HG02763 (cell line): ENCODE data around the gene MPIG6B.

Experiments
- ATAC-seq: cut with Tn5 transposase; IDR thresholded peaks from one replicate; pipeline ENCODE4 v1.9.1; 2021; ENCODE audit warnings: mild to moderate bottlenecking, moderate library complexity; ENCODE audit not compliant: unreplicated experiment

Gene MPIG6B

DNA sequence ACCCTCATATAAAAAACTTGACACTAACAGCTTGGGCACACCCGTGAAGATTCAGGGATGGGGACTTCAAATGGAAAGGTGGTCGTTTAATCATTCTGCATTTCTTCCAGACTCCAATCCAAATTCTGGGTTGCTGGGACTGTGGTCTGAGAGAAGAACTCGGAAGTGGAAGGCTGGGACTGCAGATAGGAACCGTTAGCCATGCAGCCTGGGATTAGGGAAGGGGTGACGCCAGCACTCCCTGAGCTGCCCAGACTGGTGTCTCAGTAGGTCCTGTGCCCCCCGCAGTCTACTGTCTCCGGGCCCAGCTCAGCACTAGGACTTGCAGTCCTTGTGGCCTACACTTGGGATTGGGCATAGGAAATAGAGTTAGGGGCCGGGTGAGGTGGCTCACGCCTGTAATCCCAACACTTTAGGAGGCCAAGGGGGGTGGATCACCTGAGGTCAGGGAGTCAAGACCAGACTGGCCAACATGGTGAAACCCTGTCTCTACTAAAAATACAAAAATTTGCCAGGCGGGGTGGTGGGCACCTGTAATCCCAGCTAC is 13.7 kb downstream of the MPIG6B start:
- ATAC-seq, result no peak

DNA sequence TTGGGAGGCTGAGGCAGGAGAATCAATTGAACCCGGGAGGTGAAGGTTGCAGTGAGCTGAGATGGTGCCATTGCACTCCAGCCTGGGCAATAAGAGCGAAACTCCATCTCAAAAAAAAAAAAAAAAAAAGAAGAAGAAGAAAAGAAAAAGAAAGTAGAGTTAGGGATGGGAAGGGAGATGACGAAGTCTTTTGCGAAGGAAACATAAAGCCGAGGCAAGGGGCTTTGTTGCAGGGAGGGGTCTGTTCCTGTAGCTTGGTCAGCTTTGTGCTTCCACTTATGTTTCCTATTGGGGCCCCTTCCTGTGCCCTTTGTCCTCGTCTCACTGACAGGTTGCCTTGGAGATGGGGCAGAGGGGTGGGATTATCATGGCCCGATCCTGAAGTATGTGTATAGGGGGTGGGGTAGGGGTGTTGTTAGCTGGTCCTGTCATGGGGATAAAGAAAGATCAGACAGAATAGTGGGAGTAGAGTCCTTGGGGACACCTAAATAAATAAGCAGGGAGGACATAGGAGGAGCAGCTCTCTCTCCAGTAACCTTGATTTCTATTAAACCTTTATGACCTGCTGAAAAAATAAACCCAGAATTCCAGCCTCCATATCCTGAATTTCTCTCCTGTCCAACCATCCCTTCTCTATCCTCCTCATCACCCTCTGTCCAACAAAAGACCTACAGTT is 14.3 kb downstream of the MPIG6B start:
- no peak for ATAC-seq

DNA sequence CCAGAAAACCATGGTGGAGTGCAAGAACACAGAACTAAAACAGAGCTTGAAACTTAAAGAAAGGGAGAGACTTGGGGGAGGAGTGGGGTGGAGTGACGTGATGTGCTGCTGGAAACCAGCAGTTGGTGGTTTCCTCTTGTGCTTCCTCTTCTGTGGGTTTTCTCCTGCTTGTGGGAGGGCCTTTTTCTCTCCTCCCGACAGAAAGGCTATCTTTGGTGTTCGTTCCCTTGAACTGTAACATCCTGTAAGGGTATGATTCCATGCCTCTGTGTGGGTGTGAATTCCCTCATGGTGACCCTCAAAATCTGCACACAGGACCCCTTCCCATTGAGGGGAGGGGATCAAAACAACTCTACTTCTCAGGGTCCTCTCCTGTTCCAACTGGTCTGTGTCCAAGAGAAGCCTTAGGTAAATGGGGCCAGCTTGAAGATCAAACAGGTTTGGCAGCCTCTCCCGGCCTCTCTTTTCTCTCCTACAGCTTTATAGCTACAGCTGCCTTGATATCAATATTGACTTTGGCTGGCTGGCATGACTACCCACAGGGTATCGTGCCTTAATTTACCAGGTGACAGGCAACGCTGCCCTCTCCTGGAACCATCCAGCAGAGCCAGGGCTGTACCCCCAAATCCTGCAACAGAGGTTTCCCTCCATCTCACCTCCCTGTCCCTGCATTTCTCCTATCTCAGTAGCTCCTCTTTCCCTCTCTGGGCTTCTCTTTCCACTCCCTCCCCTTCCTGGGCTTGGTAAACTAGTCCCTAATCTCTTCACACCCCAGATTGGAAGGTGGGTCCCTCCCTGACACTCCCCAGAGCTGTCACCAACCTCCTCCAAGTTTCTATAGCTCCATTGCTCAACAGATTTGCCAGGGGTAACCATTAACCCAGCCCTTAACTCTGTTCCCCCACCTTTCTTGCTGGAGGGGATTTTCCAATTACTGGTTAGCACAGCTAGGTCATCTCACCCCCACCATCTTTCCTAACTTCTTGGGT is 15.1 kb downstream of the MPIG6B start:
- ATAC-seq, result peak; percentile 18

DNA sequence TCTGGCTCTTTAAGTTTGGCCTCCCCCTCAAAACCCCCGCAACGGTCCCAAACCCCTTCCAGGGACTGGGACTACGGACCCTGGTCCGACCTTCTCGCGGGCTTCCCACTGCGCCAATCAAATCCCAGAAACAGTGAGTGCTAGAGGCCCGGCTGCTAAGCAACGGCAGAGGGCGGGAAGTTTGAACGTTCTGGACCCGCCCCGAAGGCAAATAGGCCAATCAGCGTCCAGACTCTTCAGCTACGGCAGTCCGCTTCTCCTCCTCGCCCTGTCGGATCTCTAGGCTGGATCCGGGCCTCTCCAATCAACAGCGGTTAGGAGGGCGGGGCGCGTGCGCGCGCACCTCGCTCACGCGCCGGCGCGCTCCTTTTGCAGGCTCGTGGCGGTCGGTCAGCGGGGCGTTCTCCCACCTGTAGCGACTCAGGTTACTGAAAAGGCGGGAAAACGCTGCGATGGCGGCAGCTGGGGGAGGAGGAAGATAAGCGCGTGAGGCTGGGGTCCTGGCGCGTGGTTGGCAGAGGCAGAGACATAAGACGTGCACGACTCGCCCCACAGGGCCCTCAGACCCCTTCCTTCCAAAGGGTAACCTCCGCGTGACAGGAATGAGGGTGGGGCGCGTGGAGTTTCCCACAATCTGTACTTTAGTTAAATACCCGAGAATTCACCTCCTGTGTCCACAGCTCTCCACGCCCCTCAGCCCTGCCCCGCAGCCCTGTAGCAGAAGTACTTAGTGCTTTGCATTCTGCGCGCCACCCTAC is 16.6 kb downstream of the MPIG6B start, which contains the start of gene MSH5:
MSH5 (plus strand) TSS at position 367 of the 758 bp plus-strand sequence. CDS start 462 bp downstream, outside the sequence.
- ATAC-seq, result peak; percentile 77

DNA sequence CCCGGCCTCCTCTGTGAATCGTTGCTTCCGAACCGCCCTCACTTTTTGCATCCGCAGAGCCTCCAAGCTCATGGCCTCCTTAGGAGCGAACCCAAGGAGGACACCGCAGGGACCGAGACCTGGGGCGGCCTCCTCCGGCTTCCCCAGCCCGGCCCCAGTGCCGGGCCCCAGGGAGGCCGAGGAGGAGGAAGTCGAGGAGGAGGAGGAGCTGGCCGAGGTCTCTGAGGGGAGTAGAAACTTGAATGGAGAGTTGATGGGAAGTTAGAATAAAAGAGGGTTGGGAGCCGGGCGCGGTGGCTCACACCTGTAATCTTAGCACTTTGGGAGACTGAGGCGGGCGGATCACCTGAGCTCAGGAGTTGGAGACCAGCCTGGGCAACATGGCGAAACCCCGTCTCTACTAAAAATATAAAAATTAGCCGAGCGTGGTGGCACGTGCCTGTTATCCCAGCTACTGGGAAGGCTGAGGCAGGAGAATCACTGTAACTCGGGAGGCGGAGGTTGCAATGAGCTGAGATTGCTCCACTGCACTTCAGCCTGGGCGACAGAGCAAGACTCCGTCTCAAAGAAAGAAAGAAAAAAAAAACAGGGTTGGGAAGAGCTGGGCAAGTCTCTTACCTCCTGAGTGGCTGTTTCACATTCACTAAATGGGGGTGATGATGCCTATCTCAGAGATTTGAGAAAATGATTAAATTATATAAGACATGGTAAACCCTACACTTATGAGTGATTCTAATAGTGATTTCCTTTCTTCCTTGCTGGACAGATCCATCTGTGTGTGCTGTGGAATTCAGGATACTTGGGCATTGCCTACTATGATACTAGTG is 17.4 kb downstream of the MPIG6B start:
- ATAC-seq, result no peak

DNA sequence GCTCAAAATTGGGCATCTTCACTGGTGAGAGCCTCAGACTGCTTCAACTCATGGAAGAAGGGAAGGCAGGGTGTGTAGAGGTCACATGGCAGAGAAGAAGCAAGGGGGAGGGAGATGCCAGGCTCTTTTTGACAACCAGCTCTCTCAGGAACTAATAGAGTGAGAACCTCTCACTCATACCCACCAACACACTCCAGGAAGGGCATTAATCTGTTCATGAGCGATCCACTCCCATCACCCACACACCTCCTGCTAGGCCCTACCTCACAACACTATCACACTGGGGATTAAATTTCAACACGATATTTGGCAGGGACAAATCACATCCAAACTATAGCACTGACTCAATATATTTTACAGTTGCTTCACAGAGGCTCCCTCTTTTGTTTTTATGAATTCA is 18.6 kb downstream of the MPIG6B start:
- ATAC-seq, result no peak

DNA sequence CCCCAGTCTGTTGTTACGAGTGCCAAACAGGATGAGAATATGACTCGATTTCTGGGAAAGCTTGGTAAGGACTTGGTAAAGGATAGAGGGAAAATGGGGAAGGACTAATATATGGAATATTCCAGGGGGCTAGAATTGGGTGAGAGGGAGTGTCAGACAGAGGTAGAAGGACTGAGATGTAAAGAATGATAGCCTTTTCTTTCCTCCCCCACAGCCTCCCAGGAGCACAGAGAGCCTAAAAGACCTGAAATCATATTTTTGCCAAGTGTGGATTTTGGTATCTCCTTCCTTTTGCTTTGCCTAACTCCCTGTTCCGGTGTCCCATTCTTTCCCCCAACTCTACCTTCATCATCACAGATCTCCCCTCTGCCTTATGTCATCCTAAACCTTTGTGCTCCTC is 19.7 kb downstream of the MPIG6B start:
- ATAC-seq, result no peak

DNA sequence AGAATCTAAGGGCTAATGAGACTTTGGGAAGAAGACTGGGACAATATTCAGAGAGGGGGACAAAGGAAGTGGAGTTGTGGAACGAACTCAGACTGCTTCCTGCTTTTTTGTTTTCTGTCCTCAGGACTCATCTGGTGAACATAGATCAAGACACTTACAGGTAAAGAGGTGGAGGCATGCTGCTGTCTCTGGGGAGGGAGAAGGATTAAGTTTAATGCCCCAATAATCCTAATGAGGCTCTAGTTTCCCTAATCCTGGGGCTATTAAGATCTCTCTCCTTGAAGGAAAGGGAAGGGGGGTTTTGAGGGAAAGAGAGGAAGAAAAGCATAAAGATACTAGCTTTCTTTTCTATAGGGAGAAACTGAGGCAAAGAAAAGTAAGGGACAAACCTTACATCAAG is 21.2 kb downstream of the MPIG6B start:
- no peak for ATAC-seq

DNA sequence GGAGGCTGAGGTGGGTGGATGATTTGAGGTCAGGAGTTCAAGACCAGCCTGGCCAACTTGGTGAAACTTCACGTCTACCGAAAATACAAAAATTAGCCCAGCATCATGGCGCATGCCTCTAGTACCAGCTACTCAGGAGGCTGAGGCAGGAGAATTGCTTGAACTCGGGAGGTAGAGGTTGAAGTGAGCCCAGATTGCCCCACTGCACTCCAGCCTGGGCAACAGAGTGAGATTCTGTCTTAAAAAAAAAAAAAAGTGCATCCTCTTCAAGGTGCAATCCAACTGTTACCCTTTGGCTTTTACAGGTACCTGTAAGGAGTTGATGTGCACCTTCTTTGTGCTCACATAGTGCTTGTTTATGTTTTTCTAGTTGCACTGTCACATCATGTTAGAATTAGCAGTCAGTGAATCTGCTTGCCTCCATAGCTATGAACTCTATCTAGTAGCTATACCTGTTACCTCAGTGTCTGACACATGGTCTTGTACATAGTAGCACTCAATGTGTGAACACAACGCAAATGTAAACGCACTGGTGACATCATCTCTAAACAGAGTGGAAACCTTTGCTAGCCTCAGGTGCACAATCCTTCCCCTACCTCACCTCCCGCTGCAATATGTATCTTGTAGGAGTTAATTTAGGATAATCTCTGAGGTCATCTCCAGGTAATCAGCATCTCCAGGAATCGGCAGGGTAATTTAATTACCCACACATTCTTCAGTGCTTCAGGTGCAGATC is 26.3 kb downstream of the MPIG6B start:
- no peak for ATAC-seq

DNA sequence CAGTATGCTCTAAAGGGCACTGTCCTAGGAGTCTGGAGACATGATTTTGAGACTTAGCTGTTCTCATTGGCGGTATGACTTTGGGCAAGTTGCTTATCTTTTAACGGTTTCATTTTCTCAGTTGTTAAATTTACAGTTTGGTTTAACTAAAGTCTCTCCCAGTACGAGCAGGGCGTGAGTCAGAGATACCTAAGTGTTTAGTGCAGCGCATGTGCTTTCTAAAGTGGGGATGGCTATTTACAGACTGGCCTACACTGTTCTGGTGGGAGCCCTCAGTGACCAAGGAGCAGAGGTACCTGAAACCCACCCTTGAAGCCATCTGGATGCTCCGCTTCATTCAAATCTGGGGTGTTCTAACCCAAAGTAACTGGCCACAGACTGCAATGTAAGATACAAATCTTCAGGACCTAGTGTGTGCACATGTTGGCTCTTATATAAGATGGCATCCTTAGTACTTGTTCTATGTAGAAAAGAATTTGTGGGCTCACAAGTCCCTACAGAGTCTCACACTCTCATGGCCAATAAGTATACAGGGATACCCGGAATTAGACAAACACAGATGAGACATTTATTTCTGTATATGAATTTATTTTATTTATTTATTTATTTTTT is 27.3 kb downstream of the MPIG6B start:
- ATAC-seq, result no peak

DNA sequence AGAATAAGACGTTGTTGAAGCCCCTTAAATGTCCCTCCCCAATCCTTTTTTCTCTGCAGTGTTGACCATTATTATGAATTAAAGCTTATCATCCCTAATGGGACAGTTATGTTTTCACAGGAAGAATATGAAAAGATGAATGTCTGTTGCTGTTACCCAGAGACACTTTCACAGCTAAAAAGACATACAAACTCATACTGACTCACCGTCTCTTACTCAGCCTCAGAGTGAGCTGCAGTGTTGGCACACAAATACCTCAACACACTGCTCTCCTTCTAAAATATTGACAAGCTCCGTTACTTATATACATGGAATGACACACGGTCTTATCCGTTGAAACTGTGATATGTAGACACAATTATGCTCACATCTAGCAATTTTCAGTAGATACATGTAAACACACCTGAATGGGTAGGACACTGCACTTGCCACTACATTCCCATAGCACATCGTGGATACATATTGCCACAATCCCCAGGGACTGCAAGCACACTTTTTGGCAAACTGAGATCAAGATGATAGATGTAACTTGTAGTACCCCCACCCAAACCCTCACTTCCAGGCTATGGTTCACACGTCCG is 29.7 kb downstream of the MPIG6B start:
- ATAC-seq, result no peak

DNA sequence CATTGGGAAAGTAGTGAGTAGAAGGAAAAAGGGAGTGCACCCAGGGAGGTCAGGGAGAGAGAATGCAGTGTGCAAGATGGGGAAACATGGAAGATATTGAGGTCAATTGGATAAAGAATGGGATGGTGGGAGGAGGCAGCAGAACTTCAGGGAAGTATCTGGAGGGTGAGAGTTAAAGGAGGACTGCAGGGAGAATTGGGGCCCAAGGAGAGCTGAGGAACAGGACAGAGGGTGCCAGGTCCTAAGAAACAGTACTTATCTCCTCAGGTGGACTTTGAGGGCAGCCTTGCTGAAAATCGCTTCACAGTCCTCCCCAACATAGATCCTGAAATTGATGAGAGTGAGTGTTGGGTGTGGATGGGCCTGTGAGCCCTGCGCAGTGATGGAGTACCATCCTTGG is 35.1 kb downstream of the MPIG6B start:
- no peak for ATAC-seq

DNA sequence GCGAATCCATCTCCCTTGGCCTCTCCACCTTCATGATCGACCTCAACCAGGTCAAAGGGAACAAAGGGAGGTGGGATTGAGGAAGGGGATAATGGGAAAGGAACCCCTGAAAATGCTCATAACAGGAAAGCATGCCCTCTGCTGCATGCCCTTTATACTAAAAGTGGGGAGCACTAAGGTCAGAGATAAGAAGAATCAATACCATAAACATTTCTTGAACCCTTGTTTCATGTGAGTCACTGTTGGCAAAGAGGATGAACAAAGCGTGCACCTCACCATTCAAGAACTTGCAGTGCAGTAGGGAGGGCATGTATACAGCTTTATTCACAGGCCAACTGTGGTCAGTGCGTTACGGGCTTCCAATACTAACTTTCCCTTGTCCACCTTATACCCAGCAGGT is 37.6 kb downstream of the MPIG6B start:
- no peak for ATAC-seq

DNA sequence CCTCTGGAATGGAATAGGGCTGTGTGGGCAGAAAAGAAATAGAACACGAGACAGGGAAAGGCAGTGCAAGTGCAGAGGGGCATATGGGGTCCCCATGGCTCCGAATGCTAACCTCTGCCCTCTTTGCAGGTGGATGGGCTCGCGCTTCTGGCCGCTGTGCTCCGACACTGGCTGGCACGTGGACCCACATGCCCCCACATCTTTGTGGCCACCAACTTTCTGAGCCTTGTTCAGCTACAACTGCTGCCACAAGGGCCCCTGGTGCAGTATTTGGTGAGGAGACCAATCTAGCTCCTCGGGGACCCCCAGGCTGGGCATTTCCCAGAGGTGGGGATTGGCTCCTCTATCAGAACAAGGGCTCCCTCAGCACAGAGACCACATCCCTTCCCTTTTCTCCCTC is 38.2 kb downstream of the MPIG6B start:
- ATAC-seq, result no peak

DNA sequence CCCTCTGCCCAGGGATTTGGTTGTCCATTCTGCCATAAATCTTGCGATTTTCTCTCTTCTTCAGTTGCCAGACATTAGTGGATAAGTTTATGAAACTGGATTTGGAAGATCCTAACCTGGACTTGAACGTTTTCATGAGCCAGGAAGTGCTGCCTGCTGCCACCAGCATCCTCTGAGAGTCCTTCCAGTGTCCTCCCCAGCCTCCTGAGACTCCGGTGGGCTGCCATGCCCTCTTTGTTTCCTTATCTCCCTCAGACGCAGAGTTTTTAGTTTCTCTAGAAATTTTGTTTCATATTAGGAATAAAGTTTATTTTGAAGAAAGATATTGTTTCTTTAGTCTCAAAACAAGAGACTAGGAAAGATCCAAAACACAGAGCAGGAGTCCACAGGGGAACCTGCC is 39.2 kb downstream of the MPIG6B start, which contains the start of gene SAPCD1:
SAPCD1 (plus strand) TSS at position 301 of the 400 bp plus-strand sequence. CDS start 399 bp downstream, outside the sequence.
- no peak for ATAC-seq

DNA sequence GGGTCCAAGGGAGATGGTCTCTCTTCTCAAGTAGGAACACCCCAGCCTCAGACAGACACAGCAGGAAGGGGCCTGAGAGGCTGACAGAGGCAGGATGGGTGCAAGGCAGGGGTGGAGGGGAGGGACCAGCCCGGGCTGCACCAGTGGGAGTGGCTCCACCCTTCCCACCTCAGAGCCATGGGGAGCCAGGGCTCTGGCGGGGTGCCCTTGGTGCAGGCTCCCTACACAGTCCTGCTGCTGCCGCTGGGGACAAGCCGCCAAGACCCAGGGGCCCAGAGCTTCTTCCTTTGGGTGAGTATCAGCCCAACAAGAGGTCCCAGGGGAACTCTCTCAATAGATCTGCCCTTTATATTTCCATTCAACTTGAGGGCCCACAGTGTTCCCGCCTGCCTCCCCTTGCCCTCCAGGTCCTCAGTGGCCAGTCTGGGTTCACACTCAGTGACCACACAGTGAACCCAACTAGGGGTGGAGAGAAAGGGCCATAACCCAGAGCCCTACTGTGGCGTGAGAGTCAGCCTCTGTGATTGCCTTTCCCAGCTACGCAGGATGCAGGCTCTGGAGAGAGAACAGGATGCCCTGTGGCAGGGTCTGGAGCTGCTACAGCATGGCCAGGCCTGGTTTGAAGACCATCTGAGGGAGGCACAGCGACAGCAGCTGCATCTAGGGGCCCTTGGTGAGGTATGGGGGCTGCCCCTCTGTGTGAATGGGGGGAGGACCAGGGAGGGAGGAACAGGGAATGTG is 39.9 kb downstream of the MPIG6B start:
- no peak for ATAC-seq

DNA sequence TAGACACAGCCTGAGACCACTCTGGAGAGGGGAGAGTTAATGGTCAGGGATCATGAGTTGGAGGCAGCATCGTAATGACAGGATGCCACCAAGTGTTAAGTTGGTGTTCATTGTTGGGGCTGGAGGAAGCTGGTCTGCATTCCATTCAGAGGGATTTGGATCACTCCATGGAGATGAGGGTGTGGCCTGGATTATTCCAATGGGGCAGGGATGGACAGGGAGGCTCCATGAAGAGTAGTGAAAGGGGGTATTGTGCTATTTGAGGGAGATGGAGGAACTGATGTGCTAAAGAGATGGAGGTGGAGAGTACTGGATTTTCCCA is 40.4 kb downstream of the MPIG6B start:
- ATAC-seq, result no peak

DNA sequence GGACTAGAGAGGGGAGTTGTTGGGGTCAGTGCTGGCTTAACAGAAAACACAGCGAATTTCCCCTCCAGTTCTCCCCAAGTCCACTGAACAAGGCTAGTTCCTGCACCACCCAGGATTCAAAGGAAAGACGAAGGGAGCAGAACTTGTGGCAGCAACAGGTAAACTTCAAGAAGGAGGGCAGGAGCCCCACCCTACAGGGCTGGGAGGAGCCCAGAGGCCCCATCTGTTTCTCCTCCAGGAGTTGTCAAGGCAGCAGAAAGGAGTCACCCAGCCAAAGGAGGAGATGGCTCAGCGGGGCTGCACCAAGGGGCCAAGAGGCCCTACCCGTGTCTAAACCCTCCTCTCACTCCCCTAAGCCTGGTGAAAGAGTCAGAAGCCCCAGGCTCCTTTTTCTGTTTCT is 41.0 kb downstream of the MPIG6B start:
- ATAC-seq, result no peak
